ENCODE measurements around the gene PPP4C. TPM values are rescaled to one million over a fixed set of nuclear protein-coding genes. Genes with fewer than 3 reads are reported as not detected.
A peak's percentile ranks its signal among the peaks of the same experiment; 100 is the strongest.

Gene PPP4C
- polyA plus RNA-seq, 3 donors = 186 to 388 (median 279) TPM

DNA sequence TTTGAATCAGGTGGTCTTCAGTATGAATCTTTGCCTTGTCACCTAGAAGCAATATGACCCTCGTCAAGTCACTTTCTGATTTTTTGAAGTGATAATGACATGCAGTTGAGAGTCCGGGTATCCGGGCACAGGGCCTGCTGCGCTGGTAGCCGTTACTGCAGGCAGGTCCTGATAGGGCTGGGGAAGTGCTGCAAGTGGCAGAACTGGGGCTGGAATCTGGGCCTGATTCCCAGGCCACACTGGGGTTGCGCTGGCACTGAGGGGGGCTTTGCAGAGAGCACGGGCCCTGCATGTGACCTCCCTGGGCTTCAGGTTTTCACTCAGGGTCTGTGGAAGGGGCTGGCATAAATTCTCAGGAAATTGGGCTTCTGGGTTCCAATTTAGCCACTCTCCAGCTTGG, 3.0 kb downstream of the PPP4C start:
- peaks cover 61 to 68% of the 10 kb centered on the region in 2 donors for H3K36me3 Mint-ChIP-seq

DNA sequence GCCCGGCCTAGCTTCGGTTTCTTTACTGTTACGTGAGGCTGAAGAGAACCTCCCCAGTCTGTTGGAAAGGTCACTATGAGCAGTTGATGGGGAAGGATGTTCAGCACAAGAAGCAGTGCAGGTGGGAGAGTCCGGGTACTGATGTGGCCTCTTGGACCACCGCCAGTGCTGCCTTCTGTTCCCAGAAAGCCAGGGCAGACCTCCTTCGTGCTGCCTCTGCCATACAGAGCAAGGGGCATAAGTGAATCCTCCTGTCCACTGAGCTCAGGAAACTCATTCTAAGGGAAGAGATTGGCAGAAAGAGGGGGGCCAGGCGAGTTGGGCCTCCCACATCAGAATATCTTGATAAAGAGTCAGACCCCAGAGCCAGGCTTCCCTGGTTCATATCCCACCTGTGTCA, 3.7 kb downstream of the PPP4C start:
- H3K27ac Mint-ChIP-seq = no peak overlapping the region
- DNase-seq = no peak
- no peaks in the 10 kb centered on the region for H3K27me3 ChIP-seq (ENCODE audit: control insufficient read depth in 2 of 2, insufficient read depth in 2 of 2, low read length in 2 of 2)
- peaks cover 58% of the 10 kb centered on the region for H3K79me2 ChIP-seq (ENCODE audit: insufficient read depth, low read length)
- H3K9me3 Mint-ChIP-seq = peaks cover 0 to 2% (median 0%) of the 10 kb centered on the region in 7 donors
- H4K20me1 ChIP-seq (ENCODE audit: insufficient read depth, low read length) = peaks cover 72% of the 10 kb centered on the region
- no peaks in the 10 kb centered on the region for H3K9me3 ChIP-seq (replicated peaks in 1 of 2; ENCODE audit: control insufficient read depth in 1 of 2, insufficient read depth in 1 of 2, low read length in 2 of 2)
- peaks cover 35% of the 10 kb centered on the region for H3K4me1 Mint-ChIP-seq
- peaks cover 61 to 72% of the 10 kb centered on the region in 2 donors for H3K36me3 ChIP-seq (replicated peaks in 1 of 2; ENCODE audit: control insufficient read depth in 1 of 2, insufficient read depth in 2 of 2, low read length in 2 of 2)
- intact Hi-C loops (cut with micrococcal nuclease) = no loop called here
- H3K4me3 ChIP-seq (replicated peaks in 1 of 3; ENCODE audit: low read depth in 2 of 3, low read length in 3 of 3) = no peak overlapping the region
- peaks cover 24 to 35% of the 10 kb centered on the region in 2 donors for H3K4me1 ChIP-seq (ENCODE audit: control insufficient read depth in 1 of 2, insufficient read depth in 2 of 2, low read length in 2 of 2)
- H3K27me3 Mint-ChIP-seq (ENCODE audit: low read depth in 3 of 3) = peaks cover 0 to 1% (median 0%) of the 10 kb centered on the region in 3 donors
- 95% methylated on average over 5 of the region's 7 CpGs for WGBS (ENCODE audit: insufficient coverage)
- H3K27ac ChIP-seq (ENCODE audit: low read depth in 1 of 2, low read length in 2 of 2) = peak overlapping the region in 1 of 2 donors; percentile 36
- H3K9ac ChIP-seq (ENCODE audit: insufficient read depth, low read length, poor library complexity, severe bottlenecking) = no peak overlapping the region
- H3K4me2 ChIP-seq (replicated peaks; ENCODE audit: extremely low read depth, low read length, poor library complexity, severe bottlenecking) = no peak overlapping the region
- peaks cover 67 to 75% of the 10 kb centered on the region in 2 donors for H3K36me3 Mint-ChIP-seq
- H2AFZ ChIP-seq (ENCODE audit: insufficient read depth, low read depth, low read length, poor library complexity, severe bottlenecking) = no peak overlapping the region
- TF ChIP-seq, protein P1, sequence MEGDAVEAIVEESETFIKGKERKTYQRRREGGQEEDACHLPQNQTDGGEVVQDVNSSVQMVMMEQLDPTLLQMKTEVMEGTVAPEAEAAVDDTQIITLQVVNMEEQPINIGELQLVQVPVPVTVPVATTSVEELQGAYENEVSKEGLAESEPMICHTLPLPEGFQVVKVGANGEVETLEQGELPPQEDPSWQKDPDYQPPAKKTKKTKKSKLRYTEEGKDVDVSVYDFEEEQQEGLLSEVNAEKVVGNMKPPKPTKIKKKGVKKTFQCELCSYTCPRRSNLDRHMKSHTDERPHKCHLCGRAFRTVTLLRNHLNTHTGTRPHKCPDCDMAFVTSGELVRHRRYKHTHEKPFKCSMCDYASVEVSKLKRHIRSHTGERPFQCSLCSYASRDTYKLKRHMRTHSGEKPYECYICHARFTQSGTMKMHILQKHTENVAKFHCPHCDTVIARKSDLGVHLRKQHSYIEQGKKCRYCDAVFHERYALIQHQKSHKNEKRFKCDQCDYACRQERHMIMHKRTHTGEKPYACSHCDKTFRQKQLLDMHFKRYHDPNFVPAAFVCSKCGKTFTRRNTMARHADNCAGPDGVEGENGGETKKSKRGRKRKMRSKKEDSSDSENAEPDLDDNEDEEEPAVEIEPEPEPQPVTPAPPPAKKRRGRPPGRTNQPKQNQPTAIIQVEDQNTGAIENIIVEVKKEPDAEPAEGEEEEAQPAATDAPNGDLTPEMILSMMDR (IDR thresholded peaks at IDR 0.05) = no peak
- H3K4me3 Mint-ChIP-seq = no peak overlapping the region

More for the DNA sequence above, 3.0 kb downstream of the PPP4C start:
- no peaks in the 10 kb centered on the region for H3K9me3 ChIP-seq (replicated peaks in 1 of 2; ENCODE audit: control insufficient read depth in 1 of 2, insufficient read depth in 1 of 2, low read length in 2 of 2)
- Mint-ChIP-seq H3K4me1 (peaks cover 31% of the 10 kb centered on the region), H3K27ac (peak overlapping the region in 4 of 7 donors; percentile 8 to 96 (median 38)), H3K9me3 (peaks cover 0 to 2% (median 0%) of the 10 kb centered on the region in 7 donors), H3K27me3 (ENCODE audit: low read depth in 3 of 3) (peaks cover 0 to 1% (median 0%) of the 10 kb centered on the region in 3 donors), H3K4me3 (no peak overlapping the region)
- intact Hi-C loops (cut with micrococcal nuclease) = no loop called here
- no peak overlapping the region for H3K4me2 ChIP-seq (replicated peaks; ENCODE audit: extremely low read depth, low read length, poor library complexity, severe bottlenecking)
- TF ChIP-seq, protein P1 (IDR thresholded peaks at IDR 0.05) = no peak
- peaks cover 69% of the 10 kb centered on the region for H4K20me1 ChIP-seq (ENCODE audit: insufficient read depth, low read length)
- H2AFZ ChIP-seq (ENCODE audit: insufficient read depth, low read depth, low read length, poor library complexity, severe bottlenecking) = no peak overlapping the region
- peak overlapping the region in 1 of 2 donors; percentile 92 for H3K27ac ChIP-seq (ENCODE audit: low read depth in 1 of 2, low read length in 2 of 2)
- H3K9ac ChIP-seq (ENCODE audit: insufficient read depth, low read length, poor library complexity, severe bottlenecking) = no peak overlapping the region
- WGBS (ENCODE audit: insufficient coverage) = 99% methylated on average over 7 of the region's 7 CpGs
- H3K4me1 ChIP-seq (ENCODE audit: control insufficient read depth in 1 of 2, insufficient read depth in 2 of 2, low read length in 2 of 2) = peaks cover 24 to 39% of the 10 kb centered on the region in 2 donors
- peaks cover 53 to 65% of the 10 kb centered on the region in 2 donors for H3K36me3 ChIP-seq (replicated peaks in 1 of 2; ENCODE audit: control insufficient read depth in 1 of 2, insufficient read depth in 2 of 2, low read length in 2 of 2)
- no peak for DNase-seq
- peaks cover 52% of the 10 kb centered on the region for H3K79me2 ChIP-seq (ENCODE audit: insufficient read depth, low read length)
- H3K27me3 ChIP-seq (ENCODE audit: control insufficient read depth in 2 of 2, insufficient read depth in 2 of 2, low read length in 2 of 2) = no peaks in the 10 kb centered on the region
- no peak overlapping the region for H3K4me3 ChIP-seq (replicated peaks in 1 of 3; ENCODE audit: low read depth in 2 of 3, low read length in 3 of 3)

Data from CD14-positive monocyte (primary cell).